ENCODE measurements around the gene GULP1.

Gene GULP1

DNA sequence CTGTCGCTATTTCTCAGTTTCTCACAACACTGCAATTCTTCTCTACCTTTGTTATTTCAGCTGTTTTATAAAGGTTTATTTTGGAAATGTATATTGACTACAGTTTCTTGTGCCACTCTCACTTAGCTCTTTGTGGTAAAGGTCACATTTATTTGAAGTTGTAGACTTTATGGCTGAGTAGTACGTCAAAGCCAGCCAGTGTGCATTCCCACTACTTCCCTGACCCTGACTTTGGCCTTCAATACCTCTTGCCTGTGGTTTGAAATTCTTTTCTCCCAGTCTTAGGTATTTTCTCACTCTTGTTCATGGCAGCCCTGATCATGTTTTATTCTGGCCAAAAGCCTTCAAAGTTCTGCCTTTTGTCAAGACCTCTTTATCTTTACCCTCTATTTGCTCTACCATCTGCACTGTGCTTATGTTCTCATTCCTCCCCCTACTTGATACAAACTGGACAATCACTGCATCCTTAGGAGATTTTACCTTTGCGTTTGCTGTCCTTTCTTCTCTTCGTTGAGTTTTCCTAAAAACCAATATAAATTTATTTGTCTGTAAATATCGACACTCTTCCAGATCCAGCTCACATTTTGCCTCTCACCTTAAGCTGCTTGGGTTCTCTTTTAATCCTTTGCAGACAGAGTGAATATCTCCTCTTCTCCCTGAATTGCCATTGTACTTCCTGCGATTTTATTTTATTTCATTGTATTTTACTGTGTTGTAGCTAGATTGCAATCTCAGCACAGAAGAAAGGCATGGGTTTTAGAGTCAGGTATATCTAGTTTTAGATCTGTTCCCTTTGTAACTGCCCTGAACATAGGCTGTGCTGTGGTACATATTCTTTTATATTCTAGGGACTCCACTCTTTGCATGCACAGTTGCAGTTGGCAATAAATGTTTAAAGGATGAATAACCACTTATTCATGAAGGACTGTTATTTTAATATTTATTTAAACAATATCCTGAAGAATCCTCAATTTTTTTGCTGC, 31.2 kb downstream of the GULP1 start:
- DNase-seq (ENCODE audit: low read depth) = no peak

- no peak for DNase-seq (ENCODE audit: low read depth)
These were observed 32.4 kb downstream of the GULP1 start for GRCh38 chr2:188324067-188324466.

- no peak for DNase-seq (ENCODE audit: low read depth)
These were observed 34.6 kb downstream of the GULP1 start for GRCh38 chr2:188326290-188326668.

GRCh38 chr2:188326669-188327301, 35.1 kb downstream of the GULP1 start:
- DNase-seq (ENCODE audit: low read depth) = no peak

- no peak for DNase-seq (ENCODE audit: low read depth)
These were observed 36.0 kb downstream of the GULP1 start for GRCh38 chr2:188327518-188328213.

- DNase-seq (ENCODE audit: low read depth) = no peak
These were observed 36.7 kb downstream of the GULP1 start for GRCh38 chr2:188328419-188328818.

DNA sequence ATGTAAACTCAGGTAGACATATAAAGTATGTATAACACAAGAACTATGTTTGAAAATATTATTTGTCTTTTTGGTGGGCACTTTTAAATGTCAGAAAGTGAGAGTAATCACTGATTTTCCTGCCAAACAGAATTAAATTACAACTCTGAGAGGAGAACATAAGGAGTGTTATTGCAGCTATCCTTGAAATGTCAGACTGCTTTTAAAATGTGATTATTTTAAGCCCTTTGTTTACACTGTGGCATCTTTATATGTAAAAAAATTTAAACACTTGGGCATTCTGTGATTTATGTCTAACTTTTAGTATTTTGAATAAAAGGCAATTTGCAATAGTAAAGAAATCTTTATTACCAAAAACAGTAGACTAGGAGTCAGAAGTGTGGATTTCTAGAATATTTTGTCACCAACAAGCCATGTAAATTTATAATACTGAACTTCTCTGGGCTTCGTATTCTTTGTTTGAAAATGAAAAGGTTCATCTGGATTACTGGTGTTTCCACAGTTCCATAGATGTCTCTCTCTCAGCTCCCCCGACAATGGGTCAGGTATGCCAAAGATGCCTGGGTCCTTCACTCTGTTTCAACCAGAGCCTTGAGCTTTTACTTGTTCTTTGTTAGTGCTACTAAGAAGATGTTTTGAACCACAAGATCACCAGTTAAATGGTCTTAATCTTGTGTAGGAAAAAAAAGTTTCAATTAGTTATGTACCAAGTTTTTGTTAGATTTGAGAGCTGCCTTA, 38.8 kb downstream of the GULP1 start:
- no peak for DNase-seq (ENCODE audit: low read depth)

- DNase-seq (ENCODE audit: low read depth) = no peak
These were observed 40.9 kb downstream of the GULP1 start for GRCh38 chr2:188332619-188333018.

DNA sequence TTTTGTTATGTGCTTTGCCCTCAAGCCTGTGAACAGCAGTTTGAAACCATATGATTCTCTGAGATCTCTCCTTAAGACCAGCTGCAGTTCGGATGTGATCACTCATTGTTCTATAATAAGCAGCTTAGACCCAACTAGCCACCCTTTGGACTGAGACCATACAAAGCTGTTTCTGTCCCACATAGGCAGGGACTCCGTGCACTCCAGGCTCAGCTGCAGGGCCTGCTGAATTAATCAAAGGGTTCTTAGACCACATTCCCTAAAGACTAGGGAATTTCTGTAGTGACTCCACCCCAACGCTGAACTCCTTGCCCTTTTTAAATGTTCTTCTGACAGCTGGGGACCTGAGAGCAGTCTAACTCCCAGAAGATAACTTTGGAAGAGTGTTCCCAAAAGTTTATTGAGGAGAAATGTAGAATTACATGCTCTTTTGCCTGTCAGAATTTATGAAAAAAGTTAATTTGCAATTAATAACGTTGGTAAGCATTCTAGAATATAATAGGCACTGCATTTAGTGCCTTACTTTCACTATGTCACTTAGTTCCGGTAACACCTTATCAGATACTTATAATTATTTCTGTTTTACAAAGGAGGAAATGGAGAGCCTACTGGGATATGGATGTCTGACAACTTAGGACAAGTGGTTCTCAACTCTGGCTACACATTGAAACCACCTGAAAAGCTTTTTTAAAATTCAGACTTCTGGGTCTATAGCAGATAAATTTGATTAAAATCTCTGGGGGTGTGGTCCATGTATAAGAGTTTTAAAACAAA, 42.3 kb downstream of the GULP1 start:
- no peak for DNase-seq (ENCODE audit: low read depth)

DNA sequence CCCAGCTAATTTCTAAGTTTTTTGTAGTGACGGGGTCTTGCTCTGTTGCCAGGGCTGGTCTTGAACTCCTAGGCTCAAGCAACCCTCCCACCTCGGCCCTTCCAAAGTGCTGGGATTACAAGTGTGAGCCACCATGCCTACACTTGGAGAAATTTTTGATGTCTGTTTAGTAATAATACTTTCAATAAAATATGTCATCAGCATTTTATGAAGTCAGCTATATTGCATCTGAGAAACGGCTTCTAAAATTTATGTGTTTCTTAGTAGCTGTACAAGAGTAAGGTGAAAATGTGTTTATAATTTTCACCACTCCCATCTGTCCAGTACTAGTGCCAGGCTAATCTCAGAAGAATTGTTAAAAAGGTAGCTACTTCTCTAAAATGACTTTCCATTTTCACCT, 46.8 kb downstream of the GULP1 start:
- no peak for DNase-seq (ENCODE audit: low read depth)

DNA sequence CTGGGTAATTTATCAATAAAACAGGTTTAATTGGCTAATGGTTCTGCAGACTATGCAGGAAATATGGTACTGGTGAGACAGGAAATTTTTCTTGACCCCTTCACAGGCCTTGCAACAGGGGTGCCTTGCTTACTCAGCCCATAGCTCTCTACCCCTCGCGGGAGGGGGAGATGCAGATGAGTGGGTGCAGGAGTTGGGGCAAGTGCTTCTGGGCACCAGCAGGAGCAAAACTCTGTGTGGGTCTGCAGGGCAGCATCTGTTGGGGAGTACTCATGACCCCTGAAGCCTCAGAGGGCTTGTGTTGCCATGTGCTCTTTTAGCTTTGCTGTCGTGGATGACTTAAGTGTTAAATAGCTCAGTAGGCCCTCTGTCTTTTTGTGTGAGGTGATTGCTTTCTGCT, 48.6 kb downstream of the GULP1 start:
- no peak for DNase-seq (ENCODE audit: low read depth)

DNA sequence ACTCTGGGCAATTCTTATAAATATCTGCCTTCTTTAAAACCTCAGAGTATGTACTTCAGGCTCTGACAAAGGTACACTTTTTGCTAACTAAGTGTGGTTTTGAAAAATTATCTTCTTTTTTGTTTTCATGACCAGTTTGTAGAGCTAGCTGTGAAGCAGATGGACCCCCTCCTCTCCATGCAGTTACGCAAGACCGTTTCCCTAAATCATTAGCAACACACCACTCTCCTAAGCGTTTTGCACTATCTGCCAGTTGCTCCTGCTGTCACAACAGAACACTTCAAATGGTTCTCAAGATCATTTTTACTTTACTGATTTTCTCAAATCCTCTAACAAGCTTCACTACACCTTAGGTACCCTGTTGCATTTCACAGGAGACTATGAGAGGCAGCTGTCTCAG, 53.3 kb downstream of the GULP1 start:
- DNase-seq (ENCODE audit: low read depth) = no peak

DNA sequence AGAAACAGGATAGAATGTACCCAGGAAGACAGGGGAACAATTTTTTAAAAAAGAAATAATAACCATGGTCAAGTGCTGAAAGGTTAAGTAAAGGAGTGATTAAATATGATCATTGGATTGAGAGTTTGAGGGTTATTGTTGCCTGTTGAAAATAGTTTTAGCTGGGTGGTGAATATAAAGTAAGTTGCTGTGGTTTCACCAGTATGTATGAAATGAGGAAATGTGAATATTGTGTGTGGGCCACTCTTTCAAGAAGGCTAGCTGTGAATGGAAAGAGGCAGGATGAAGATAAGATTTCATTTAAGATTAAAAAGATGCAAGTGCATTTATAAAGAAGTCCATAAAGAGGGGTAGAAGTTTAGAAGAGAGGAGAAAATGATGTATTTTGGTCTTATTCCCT, 53.8 kb downstream of the GULP1 start:
- DNase-seq (ENCODE audit: low read depth) = no peak

- DNase-seq (ENCODE audit: low read depth) = no peak
These were observed 54.3 kb downstream of the GULP1 start for GRCh38 chr2:188345831-188346458.

DNA sequence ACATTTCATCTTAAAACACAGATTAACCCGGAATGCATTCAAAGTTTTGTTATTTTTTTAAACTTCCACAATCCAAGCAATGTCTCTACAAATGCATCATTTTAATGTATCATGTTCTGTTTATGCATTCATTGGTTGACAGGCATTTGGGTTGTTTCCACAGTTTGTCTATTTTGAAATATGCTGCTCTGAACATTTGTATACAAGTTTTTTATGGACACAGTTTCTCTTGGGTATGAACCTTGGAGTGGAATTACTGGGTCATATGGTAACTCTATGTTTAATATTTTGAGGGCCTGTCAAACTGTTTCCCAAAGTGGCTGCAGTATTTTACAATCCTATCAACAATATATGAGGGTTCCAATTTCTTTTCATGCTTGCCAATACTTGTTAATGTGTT, 57.3 kb downstream of the GULP1 start:
- no peak for DNase-seq (ENCODE audit: low read depth)

- DNase-seq (ENCODE audit: low read depth) = no peak
These were observed 61.6 kb downstream of the GULP1 start for GRCh38 chr2:188353282-188353681.

DNA sequence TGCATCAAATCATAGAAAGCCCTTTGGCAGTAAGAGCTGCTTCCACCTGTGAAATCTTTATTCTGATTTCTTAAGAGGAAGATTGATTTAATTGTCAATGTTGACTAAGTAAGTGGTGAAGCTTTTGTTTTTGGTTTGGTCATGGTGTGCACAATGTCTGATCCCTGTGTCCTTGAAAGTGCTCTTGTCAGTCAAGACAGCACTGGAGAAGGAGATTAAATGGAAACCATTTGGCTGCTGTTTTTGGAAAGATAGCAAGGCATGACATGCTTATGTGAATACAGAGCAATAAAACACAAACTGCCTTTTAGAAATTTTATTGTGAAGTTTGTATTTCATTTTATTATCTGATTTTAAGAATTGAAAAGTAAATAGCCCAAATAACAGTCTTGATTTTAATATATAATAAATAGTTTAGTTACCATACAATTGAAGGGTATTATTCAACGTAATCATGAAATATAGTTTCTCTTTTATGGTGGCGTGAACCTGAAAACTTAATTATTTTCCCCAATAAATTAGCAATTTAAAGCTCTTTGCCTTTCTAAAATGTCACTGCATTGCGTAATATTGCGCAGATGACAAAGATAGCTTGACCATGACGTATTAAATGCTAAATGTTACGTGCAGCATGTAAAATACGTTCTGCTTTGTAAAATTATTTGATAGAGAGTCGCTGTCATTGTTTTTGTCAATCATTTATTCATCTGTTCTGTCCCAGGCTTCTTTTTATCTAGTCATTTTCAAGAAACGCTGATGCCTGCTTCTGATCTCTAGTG, 69.0 kb downstream of the GULP1 start:
- no peak for DNase-seq (ENCODE audit: low read depth)

DNA sequence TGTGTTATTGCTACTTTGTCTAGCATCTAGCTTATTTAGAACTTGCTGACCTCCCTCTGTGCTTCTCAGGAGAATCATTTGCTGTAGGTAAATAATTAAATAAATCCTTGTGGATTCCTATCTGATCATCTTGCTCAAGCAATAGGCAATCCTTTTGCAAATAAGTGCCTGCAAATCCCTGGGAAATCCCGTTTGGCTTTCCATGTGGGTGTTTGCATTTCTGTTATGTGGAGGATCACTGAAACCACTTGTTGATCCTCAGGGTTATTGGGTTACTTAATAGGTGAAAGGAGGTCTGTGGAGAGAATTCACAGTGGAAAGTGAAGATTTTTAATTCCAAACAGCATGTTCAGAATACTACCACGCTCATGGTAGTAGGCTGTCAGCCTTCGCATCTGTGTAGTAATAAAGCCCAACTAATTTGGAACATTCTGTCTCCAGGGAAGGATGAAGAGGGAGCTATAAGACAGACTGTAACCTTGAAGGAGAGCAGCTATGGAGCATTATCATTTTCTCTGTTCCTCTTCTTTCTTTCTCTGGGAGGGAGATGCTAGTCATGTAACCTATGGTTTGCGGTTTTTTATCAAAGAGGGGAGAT, 72.5 kb downstream of the GULP1 start:
- DNase-seq (ENCODE audit: low read depth) = no peak

DNA sequence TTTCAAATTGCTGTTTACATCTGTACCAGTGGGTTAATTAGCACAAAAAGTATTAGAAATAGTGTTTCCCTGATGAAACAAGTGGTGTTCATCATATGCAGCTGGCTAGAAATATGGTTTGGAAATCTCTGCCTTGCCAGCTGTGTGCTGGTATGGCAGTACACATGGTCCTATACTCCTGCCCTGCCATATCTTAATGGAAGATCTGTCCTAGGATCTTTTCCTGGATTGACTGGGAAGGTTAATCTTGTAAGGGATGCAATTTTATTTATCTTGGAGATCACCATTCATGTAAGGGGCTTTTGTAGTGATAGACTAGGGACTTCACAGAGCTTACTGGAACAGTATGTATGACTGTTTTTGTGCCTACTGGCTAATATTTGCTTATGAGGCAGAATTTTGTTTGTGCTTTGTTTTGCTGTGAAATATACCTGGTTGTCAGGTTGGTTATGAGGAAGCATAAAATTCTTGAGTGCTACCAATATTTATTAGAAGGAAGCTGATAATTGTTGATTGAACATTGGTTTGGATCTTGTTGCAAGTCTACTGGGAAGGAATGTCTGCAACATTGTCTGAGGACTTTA, 73.5 kb downstream of the GULP1 start:
- no peak for DNase-seq (ENCODE audit: low read depth)

All from non-pigmented ciliary epithelial cell (primary cell).